Activated CD4-positive, alpha-beta T cell treated with anti-CD3 and anti-CD28 coated beads, Interleukin-2, amount 10 ng/mL, durations not matched to agents 7 days and 5 days (primary cell): ENCODE measurements around the gene ITGB4. TPM values are rescaled to one million over a fixed set of nuclear protein-coding genes. Genes with fewer than 3 reads are reported as not detected.

Experiments used
- CTCF ChIA-PET: fragments of 350-600 bp; sonication (Branson Sonifier 250); formaldehyde crosslinking; loops from one replicate; lab custom pipeline; 2021; ENCODE audit warnings: antibody characterized with exemption; lab: Charles Lee
- POLR2A ChIA-PET: fragments of 350-600 bp; sonication (Branson Sonifier 250); formaldehyde crosslinking; loops from one replicate; lab custom pipeline; 2021; ENCODE audit warnings: antibody characterized with exemption; lab: Charles Lee
- DNase-seq: peaks from one replicate; pipeline ENCODE4 v3.0.0-alpha.2; 2020
- H3K27ac Mint-ChIP-seq: one replicate; pipeline ENCODE4 v1.8.0; 2021; ENCODE audit warnings: mild to moderate bottlenecking, moderate library complexity, mixed read lengths
- H3K27me3 Mint-ChIP-seq: one replicate; pipeline ENCODE4 v1.8.0; 2021; ENCODE audit warnings: mixed read lengths
- H3K36me3 Mint-ChIP-seq: one replicate; pipeline ENCODE4 v1.8.0; 2021; ENCODE audit warnings: low read depth, mixed read lengths
- H3K4me1 Mint-ChIP-seq: one replicate; pipeline ENCODE4 v1.8.0; 2021; ENCODE audit warnings: mixed read lengths
- H3K4me3 Mint-ChIP-seq: one replicate; pipeline ENCODE4 v1.8.0; 2021; ENCODE audit warnings: mild to moderate bottlenecking, moderate library complexity, mixed read lengths
- H3K9me3 Mint-ChIP-seq: one replicate; pipeline ENCODE4 v1.8.0; 2021; ENCODE audit warnings: mixed read lengths
- total RNA-seq, 2 experiments: library from RNA; stranded (reverse); gene quantifications; one replicate each; pipeline ENCODE4 v1.2.3, GENCODE V29; 2021

The ITGB4 gene
- total RNA-seq, 2 experiments from 2014 or later, result 0.55 to 0.96 TPM

DNA sequence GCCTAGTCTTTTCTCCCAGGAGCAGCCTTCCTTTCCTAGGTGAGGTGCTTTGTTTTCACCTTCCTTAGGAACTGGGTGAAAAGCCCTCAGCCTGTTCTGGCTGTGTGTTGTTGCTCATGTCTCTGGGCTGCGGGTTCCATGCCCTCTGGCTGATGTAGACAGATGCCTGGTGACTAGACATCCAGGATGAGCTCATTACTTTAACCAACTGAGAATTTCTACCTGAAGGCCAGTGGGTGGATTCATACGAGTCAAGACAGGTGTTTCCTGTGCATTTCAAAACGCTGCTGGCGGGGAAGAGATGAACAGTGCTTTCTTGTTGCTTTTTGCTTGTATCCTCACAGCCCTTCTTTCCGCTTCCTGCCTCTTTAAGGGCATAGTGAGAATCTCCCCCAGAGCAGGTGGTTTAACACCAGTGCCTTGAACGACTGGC, 31.8 kb upstream of the ITGB4 start:
- CTCF ChIA-PET, result interaction anchor here (0.5 to 2.5 kb wide), 6 partner anchors 9 to 773 kb away, joined by 3 to 11 read pairs (median 4); no protein-coding TSS in a partner anchor
- peak overlapping the region; percentile 23 for H3K4me3 Mint-ChIP-seq
- peak; percentile 75 for DNase-seq
- no peaks in the 10 kb centered on the region for H3K27me3 Mint-ChIP-seq
- H3K4me1 Mint-ChIP-seq, result peaks cover 63% of the 10 kb centered on the region
- H3K36me3 Mint-ChIP-seq, result peaks cover 6% of the 10 kb centered on the region
- POLR2A ChIA-PET, result no interaction called here
- peak overlapping the region; percentile 85 for H3K27ac Mint-ChIP-seq
- H3K9me3 Mint-ChIP-seq, result no peaks in the 10 kb centered on the region

DNA sequence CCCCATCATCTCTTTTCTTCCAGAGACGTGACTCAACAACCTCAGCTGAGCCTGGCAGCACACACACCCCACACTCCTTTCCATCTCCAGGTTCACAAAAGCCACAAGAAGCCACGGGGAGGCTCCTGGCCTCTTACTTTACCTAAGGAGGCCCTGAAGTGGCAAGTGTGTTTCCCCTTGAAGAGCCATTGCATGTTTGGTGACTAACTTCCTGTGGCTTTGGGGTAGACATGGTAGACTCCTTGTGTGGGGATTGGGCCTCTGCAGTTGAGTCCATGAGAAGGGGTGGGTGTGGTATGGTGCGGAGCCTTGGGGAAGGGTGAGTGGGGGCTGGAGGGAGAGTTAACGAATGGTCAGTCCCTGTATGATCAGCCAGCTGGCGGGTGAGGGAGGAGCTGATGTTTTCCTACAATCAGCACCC, 29.9 kb upstream of the ITGB4 start:
- DNase-seq, result peak; percentile 45
- H3K27me3 Mint-ChIP-seq, result no peaks in the 10 kb centered on the region
- ChIA-PET POLR2A (no interaction called here), CTCF (interaction anchor here (1.1 to 1.3 kb wide), 3 partner anchors 15 to 62 kb away, joined by 3 to 5 read pairs (median 4); no protein-coding TSS in a partner anchor)
- peaks cover 6% of the 10 kb centered on the region for H3K36me3 Mint-ChIP-seq
- H3K4me1 Mint-ChIP-seq, result peaks cover 55% of the 10 kb centered on the region
- peak overlapping the region; percentile 62 for H3K27ac Mint-ChIP-seq
- H3K9me3 Mint-ChIP-seq, result no peaks in the 10 kb centered on the region
- no peak overlapping the region for H3K4me3 Mint-ChIP-seq

DNA sequence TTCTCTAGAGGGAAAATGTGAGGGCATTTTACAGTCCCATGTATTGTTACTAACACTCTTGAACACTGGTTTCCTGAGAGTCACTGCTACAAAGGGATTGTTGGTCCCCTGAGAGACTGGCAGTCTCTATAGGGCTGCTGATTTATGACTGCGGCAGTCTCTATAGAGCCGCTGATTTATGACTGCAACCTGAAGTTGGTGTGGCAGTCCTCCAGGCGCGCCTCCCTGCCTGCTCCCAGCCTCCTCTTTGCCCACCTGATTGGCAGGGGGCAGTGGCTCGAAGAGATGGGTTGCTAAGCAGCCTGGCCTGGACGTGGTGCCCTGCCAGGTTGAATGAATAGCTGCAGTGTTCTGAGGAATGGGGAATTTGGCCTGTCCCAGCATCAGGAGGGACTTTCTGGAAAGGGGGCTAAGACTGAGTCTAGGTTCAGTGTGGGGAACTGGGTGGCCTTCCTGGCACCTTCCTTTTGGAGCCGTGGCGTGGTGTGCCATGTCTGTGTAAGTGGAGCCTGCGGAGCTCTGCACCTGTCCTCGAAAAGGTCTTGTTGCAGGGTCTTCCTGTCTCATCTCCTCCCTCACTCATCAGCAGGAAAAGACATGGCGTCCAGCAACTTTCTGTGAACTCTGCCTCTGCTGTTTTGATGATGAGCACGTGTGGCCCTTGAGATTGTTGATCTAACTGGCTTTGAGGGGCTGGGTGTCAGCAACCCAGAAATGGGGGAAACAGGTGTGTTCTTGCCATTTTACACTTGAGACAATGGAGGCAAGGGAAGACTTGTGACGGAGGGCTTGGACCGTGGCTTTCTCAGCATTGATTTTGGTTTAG, 29.2 kb upstream of the ITGB4 start:
- H3K4me1 Mint-ChIP-seq, result peaks cover 50% of the 10 kb centered on the region
- ChIA-PET POLR2A (no interaction called here), CTCF (interaction anchor here (0.7 to 1.9 kb wide), 8 partner anchors 9 to 57 kb away, joined by 3 to 5 read pairs (median 4); a partner anchor contains a TSS)
- DNase-seq, result no peak
- H3K27ac Mint-ChIP-seq, result peak overlapping the region; percentile 62
- H3K27me3 Mint-ChIP-seq, result no peaks in the 10 kb centered on the region
- H3K9me3 Mint-ChIP-seq, result no peaks in the 10 kb centered on the region
- H3K36me3 Mint-ChIP-seq, result peaks cover 6% of the 10 kb centered on the region
- no peak overlapping the region for H3K4me3 Mint-ChIP-seq

DNA sequence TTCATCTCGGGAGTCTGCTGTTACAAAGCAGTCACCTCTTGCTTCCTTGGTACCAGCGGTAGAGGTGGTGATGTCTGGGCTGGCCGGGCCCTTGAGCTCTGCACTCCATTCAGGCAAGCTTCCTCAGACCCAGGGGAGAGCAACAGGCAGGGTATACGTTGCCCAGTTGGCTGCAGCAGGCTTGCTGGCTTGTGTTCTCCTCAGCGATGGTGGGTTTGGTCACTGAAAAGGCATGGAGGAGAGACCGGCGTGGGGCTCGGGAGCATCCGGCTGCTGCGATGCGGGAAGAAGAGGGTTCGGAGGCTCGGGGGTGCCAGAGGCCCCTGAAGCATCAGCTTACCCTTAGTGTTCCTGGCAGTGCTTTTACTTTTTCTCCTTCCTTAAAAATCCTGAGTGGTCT, 28.3 kb upstream of the ITGB4 start:
- H3K4me1 Mint-ChIP-seq, result peaks cover 43% of the 10 kb centered on the region
- CTCF ChIA-PET, result interaction anchor here (0.7 to 1.9 kb wide), 6 partner anchors 10 to 55 kb away, joined by 3 to 5 read pairs (median 4); a partner anchor contains a TSS
- no peak for DNase-seq
- no peaks in the 10 kb centered on the region for H3K27me3 Mint-ChIP-seq
- H3K9me3 Mint-ChIP-seq, result no peaks in the 10 kb centered on the region
- POLR2A ChIA-PET, result no interaction called here
- peak overlapping the region; percentile 38 for H3K27ac Mint-ChIP-seq
- peaks cover 3% of the 10 kb centered on the region for H3K36me3 Mint-ChIP-seq
- H3K4me3 Mint-ChIP-seq, result no peak overlapping the region

DNA sequence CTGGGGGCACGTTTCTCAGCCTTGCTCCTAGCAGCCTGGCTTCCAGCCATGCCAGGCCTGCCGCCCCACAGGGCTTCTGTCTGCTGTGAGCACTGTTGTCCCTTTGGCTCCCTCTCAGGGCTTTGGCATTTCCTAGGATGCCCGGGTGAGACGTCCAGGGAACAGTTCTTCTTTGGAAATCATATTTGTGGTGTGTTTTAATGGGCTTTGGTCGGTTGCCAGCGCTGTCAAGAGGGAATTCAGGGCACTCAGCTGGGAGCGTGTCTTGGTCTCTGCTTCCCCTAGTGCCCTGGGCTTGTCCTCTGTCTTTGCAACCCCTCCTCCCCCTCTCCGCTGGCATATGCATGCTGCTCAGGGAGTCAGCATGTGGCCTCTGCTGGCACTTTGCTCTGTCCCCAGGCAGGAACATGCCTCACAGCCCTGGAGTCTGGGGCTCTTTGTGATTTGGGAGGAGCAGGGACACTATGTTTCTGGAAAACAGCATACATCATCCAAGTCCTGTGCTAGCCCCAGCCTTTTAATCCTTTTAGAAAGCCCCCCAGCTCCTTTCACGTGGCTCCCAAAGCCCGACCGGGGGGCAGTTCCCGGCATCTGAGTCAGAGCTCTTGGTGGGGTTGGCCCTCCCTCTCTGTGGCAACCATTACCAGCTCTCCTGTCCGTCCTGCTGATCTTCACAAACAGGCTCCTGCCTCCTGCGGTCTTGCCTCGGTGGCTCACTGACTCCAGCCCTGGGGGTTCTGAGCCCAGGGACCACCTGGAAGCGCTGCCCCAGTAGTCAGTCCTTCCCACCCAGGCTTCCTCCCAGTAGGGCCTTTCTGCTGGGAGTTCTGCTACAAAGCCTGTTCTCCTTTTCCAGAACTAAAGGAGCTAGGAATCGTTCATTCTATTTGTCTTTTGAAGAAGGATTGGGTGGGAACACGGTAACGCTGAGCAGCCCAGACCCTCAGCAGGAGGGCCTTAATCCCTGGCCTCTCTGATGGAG, 27.5 kb upstream of the ITGB4 start:
- Mint-ChIP-seq H3K4me1 (peaks cover 35% of the 10 kb centered on the region), H3K27me3 (no peaks in the 10 kb centered on the region), H3K27ac (peak overlapping the region; percentile 26), H3K9me3 (no peaks in the 10 kb centered on the region), H3K4me3 (no peak overlapping the region), H3K36me3 (peaks cover 3% of the 10 kb centered on the region)
- CTCF ChIA-PET, result interaction anchor here (1.0 to 1.9 kb wide), 3 partner anchors 10 to 20 kb away, joined by 3 to 4 read pairs (median 4); no protein-coding TSS in a partner anchor
- DNase-seq, result no peak
- POLR2A ChIA-PET, result no interaction called here

DNA sequence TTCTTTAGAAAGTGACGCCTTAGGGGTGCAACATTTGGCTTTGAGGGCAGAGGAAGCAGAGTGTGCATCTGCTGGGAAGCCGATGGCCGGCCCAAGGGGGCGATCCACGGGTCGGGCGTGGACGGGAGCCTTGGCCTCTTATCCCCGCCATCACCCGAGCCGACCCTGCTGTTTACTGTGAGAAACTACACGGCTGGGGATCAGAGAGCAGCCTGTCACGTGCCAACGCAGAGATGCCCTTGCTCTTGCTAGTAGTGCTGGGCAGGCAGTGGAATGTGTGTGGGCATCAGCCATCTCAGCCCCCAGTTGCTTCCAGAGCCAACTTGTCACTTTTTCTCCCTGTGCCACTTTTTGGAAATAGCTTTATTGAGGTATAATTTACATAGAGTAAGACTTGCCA, 26.7 kb upstream of the ITGB4 start:
- CTCF ChIA-PET, result interaction anchor here (1.0 kb wide), 1 partner anchor 19 kb away, joined by 3 read pairs; no protein-coding TSS in a partner anchor
- DNase-seq, result no peak
- Mint-ChIP-seq H3K4me3 (no peak overlapping the region), H3K27ac (no peak overlapping the region), H3K27me3 (no peaks in the 10 kb centered on the region), H3K9me3 (no peaks in the 10 kb centered on the region), H3K4me1 (peaks cover 27% of the 10 kb centered on the region), H3K36me3 (peaks cover 5% of the 10 kb centered on the region)
- POLR2A ChIA-PET, result no interaction called here

DNA sequence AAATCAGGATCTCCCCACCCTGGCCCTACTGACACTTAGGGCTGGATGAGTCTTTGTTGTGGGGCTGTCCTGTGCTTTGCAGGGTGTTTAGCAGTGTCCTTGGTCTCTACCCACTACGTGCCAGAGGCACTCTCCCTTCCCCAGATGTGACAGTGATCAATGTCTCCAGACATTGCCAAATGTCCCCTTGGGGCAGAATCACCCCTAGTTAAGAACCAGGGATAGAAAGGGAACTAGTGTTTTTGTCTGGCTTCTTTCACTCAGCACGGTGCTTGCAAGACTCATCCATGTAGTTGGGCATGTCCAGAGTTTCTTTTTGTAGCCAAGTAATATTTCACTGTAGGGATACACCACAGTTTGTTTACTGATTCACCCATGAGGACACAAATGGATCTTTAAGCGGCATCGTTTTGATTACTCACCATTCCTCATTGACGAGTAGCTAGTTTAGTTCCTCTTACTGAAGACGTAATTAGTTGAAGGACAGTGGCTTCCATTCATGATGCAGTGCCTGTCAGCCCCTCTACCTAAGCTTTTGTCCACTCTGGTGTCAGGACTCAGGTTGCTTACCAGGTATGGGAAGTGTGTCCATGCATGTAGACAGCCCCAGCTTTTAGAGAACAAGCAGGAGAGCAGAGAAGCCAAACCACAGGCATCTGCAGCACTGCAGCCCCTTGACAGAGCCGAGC, 26.0 kb upstream of the ITGB4 start:
- Mint-ChIP-seq H3K36me3 (peaks cover 5% of the 10 kb centered on the region), H3K4me1 (peaks cover 21% of the 10 kb centered on the region), H3K4me3 (no peak overlapping the region), H3K27me3 (no peaks in the 10 kb centered on the region), H3K27ac (no peak overlapping the region), H3K9me3 (no peaks in the 10 kb centered on the region)
- no peak for DNase-seq
- ChIA-PET CTCF (interaction anchor here (1.0 to 1.4 kb wide), 2 partner anchors 11 to 20 kb away, joined by 3 read pairs; no protein-coding TSS in a partner anchor), POLR2A (no interaction called here)

DNA sequence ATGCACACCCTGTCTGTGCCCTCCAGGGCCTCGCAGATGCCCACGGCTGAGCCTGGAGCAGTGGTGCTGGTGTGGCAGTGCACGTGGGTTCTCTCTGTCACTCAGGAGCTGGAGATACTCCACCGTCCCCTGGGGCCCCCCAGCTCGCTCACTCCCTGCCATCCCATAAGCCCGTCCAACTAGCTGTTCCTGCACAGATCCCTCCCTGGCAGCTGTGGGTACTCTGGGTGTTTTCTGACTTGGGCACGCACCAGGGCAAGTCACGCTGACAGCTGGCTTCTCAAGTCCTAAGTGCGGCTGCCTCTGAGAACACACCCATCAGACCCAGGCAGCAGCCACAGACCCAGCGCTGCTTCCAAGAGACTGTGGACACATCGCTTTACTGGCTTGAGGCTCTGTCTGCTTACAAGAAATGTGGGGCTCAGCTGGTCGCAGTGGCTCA, 25.4 kb upstream of the ITGB4 start:
- no peak overlapping the region for H3K27ac Mint-ChIP-seq
- H3K4me1 Mint-ChIP-seq, result peaks cover 15% of the 10 kb centered on the region
- no peaks in the 10 kb centered on the region for H3K27me3 Mint-ChIP-seq
- no peak for DNase-seq
- H3K36me3 Mint-ChIP-seq, result peaks cover 11% of the 10 kb centered on the region
- H3K4me3 Mint-ChIP-seq, result no peak overlapping the region
- ChIA-PET CTCF (interaction anchor here (1.4 kb wide), 1 partner anchor 11 kb away, joined by 3 read pairs; no protein-coding TSS in a partner anchor), POLR2A (no interaction called here)
- no peaks in the 10 kb centered on the region for H3K9me3 Mint-ChIP-seq

DNA sequence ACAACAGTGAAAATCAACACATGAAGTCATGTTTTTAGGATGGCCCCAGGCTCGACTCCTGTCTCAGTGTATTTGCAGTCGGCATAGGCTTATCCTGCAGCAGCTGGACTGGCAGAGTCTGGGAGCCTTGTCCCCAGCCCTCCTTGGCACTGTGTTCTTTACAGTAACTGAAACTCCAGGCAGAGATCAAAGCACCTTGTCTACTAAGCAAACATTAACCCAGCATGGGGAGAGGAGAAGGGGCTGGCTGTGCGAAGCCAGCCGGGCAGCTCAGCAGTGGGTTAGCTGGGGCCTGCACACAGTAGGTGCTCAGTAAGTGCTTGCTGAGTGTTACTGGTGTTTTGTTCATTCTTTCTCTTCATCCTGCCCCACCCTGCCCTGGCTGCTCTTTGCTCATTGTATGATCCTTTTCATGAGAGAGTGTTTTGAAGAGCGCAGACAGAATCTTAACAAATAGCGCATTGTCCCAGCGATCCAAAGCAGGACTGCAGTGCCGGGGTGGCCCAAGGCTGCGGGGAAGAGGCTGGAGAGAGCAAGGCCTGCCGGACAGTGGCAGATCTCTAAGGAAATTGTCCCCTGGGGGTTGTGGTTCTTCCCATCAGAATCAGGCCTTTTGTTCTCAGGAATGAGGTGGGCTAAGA, 23.5 kb upstream of the ITGB4 start:
- no peak overlapping the region for H3K27ac Mint-ChIP-seq
- H3K4me3 Mint-ChIP-seq, result no peak overlapping the region
- no peaks in the 10 kb centered on the region for H3K9me3 Mint-ChIP-seq
- no peaks in the 10 kb centered on the region for H3K4me1 Mint-ChIP-seq
- no peaks in the 10 kb centered on the region for H3K27me3 Mint-ChIP-seq
- DNase-seq, result no peak
- ChIA-PET CTCF (interaction anchor here (1.0 to 2.4 kb wide), 3 partner anchors 10 to 68 kb away, joined by 3 to 11 read pairs (median 3); partner anchors contain the start of gene SMIM5), POLR2A (no interaction called here)
- peaks cover 22% of the 10 kb centered on the region for H3K36me3 Mint-ChIP-seq

DNA sequence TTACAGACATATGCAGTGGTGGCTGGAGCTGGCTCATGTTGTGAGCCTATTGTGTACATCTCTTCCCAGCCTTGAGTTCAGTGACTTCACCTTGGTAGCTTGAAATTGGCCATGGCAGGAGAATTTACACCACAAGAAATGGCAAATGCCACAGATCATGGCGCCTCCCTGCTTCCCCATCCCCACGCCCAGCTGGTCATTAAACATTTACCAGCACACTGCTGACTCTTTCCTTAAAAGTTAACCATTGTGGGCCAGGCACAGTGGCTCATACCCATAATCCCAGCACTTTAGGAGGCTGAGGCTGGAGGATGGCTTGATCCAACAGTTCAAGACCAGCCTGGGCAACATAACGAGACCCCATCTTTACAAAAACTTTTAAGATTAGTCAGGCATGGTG, 22.6 kb upstream of the ITGB4 start:
- H3K9me3 Mint-ChIP-seq, result no peaks in the 10 kb centered on the region
- no peaks in the 10 kb centered on the region for H3K4me1 Mint-ChIP-seq
- H3K36me3 Mint-ChIP-seq, result peaks cover 22% of the 10 kb centered on the region
- no peak for DNase-seq
- no peak overlapping the region for H3K4me3 Mint-ChIP-seq
- H3K27me3 Mint-ChIP-seq, result no peaks in the 10 kb centered on the region
- CTCF ChIA-PET, result interaction anchor here (0.6 to 2.4 kb wide), 6 partner anchors 11 to 69 kb away, joined by 3 to 11 read pairs (median 3); partner anchors contain the start of gene SMIM5
- no peak overlapping the region for H3K27ac Mint-ChIP-seq
- POLR2A ChIA-PET, result no interaction called here

DNA sequence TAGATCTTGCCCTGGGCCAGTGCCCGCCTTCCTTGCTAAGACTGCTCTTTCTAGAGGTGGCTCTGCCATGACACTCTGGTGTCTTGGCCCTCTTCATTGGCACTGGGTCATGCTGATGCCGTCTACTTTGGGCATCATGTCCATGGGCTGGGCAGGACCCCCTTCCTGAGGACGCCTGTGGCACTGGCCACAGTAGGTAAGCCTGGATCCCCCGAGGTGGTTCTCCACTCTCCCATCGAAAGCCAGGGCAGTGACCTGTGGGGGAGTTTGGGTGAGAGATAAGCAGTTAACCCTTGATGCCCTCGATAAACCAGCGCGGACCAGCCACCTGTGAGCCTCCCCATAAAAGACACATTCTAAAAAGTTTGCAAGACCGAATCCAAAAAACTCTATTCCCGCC, 20.0 kb upstream of the ITGB4 start:
- Mint-ChIP-seq H3K4me3 (no peak overlapping the region), H3K4me1 (no peaks in the 10 kb centered on the region), H3K9me3 (no peaks in the 10 kb centered on the region), H3K27ac (no peak overlapping the region), H3K27me3 (no peaks in the 10 kb centered on the region), H3K36me3 (peaks cover 28% of the 10 kb centered on the region)
- ChIA-PET POLR2A (no interaction called here), CTCF (interaction anchor here (1.2 to 2.7 kb wide), 2 partner anchors 18 to 69 kb away, joined by 3 to 9 read pairs; no protein-coding TSS in a partner anchor)
- DNase-seq, result no peak
